Activated CD8-positive, alpha-beta T cell treated with anti-CD3 and anti-CD28 coated beads for 36 hours (primary cell): Measurements from ENCODE around the gene CWC15. TPM values are rescaled to one million over a fixed set of nuclear protein-coding genes. Genes with fewer than 3 reads are reported as not detected.
"Not testable (repeated sequence)": the region's sequence is repeated elsewhere in the genome, so short reads cannot be mapped to it uniquely, and the experiment has no call there.

Experiments
- ATAC-seq: fragments of 200-7000 bp; cut with Tn5 transposase; one replicate; pipeline ENCODE4 v1.10.0; 2021; ENCODE audit warnings: mild to moderate bottlenecking, moderate library complexity
- CTCF ChIA-PET: fragments of 350-600 bp; sonication (Branson Sonifier 250); formaldehyde crosslinking; loops from one replicate; lab custom pipeline; 2021; ENCODE audit warnings: antibody characterized with exemption; lab: Charles Lee
- POLR2A ChIA-PET: fragments of 350-600 bp; sonication (Branson Sonifier 250); formaldehyde crosslinking; loops from one replicate; lab custom pipeline; 2021; ENCODE audit warnings: antibody characterized with exemption; lab: Charles Lee
- DNase-seq: peaks from one replicate; pipeline ENCODE4 v3.0.0-alpha.2; 2020
- H3K27ac Mint-ChIP-seq: one replicate; pipeline ENCODE4 v1.8.0; 2021; ENCODE audit warnings: mild to moderate bottlenecking, mixed read lengths
- H3K27me3 Mint-ChIP-seq: one replicate; pipeline ENCODE4 v1.8.0; 2021; ENCODE audit warnings: mixed read lengths
- H3K36me3 Mint-ChIP-seq: one replicate; pipeline ENCODE4 v1.8.0; 2021; ENCODE audit warnings: low read depth, mixed read lengths
- H3K4me1 Mint-ChIP-seq: one replicate; pipeline ENCODE4 v1.8.0; 2021; ENCODE audit warnings: low read depth, mixed read lengths
- H3K4me3 Mint-ChIP-seq: one replicate; pipeline ENCODE4 v1.8.0; 2021; ENCODE audit warnings: mild to moderate bottlenecking, moderate library complexity, mixed read lengths
- H3K9me3 Mint-ChIP-seq: one replicate; pipeline ENCODE4 v1.8.0; 2021; ENCODE audit warnings: mixed read lengths
- intact Hi-C: fragments of 100-400 bp; cut with micrococcal nuclease; formaldehyde crosslinking; loops from one replicate; pipeline ENCODE4 v1.10.0; 2022
- total RNA-seq, 2 experiments: library from RNA; stranded (reverse); gene quantifications; one replicate each; pipeline ENCODE4 v1.2.3, GENCODE V29; 2021
- TF ChIP-seq, protein P1 (sequence below): fragments of 200-600 bp; IDR thresholded peaks from one replicate; pipeline ENCODE4 v1.8.0; 2022; ENCODE audit warnings: antibody characterized with exemption, mild to moderate bottlenecking

Gene CWC15
- 10 to 100 TPM; 72.5 to 76.4 TPM for total RNA-seq

- intact Hi-C loops = loop anchor here (5.0 kb wide), 1 partner anchor 94 kb away; the partner anchor contains the start of gene SRSF8
- DNase-seq = peak; percentile 97
- peak within 1 kb of the TSS; percentile 87 for H3K4me3 Mint-ChIP-seq
- no peaks in the 10 kb centered on the region for H3K9me3 Mint-ChIP-seq
- peaks cover 29% of the 10 kb centered on the region for H3K4me1 Mint-ChIP-seq
- H3K27me3 Mint-ChIP-seq = no peaks in the 10 kb centered on the region
- POLR2A ChIA-PET = interaction anchor here (0.7 to 1.7 kb wide), 7 partner anchors 9 to 472 kb away, joined by 3 to 12 read pairs (median 4); no protein-coding TSS in a partner anchor
- TF ChIP-seq, protein P1, sequence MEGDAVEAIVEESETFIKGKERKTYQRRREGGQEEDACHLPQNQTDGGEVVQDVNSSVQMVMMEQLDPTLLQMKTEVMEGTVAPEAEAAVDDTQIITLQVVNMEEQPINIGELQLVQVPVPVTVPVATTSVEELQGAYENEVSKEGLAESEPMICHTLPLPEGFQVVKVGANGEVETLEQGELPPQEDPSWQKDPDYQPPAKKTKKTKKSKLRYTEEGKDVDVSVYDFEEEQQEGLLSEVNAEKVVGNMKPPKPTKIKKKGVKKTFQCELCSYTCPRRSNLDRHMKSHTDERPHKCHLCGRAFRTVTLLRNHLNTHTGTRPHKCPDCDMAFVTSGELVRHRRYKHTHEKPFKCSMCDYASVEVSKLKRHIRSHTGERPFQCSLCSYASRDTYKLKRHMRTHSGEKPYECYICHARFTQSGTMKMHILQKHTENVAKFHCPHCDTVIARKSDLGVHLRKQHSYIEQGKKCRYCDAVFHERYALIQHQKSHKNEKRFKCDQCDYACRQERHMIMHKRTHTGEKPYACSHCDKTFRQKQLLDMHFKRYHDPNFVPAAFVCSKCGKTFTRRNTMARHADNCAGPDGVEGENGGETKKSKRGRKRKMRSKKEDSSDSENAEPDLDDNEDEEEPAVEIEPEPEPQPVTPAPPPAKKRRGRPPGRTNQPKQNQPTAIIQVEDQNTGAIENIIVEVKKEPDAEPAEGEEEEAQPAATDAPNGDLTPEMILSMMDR = no peak
- H3K27ac Mint-ChIP-seq = peak within 1 kb of the TSS; percentile 97
- ATAC-seq = peak; percentile 99
- H3K36me3 Mint-ChIP-seq = peaks cover 30% of the 10 kb centered on the region
- CTCF ChIA-PET = interaction anchor here (1.0 to 1.6 kb wide), 3 partner anchors 96 to 187 kb away, joined by 3 to 7 read pairs (median 5); no protein-coding TSS in a partner anchor
Measured at GRCh38 chr11:94973099-94973968, at the start of gene CWC15, which contains the start of gene KDM4D. TSS of gene CWC15 (minus strand) at chr11:94973556. CDS start at chr11:94972185, 1,371 bp downstream. TSS of gene KDM4D (plus strand) at chr11:94973709. CDS start at chr11:94997373, 23,664 bp downstream.

GRCh38 chr11:95021468-95021867 is 48.1 kb upstream of the CWC15 start:
- CTCF ChIA-PET, ATAC-seq, H3K4me3 Mint-ChIP-seq, H3K9me3 Mint-ChIP-seq, H3K27me3 Mint-ChIP-seq, H3K27ac Mint-ChIP-seq, DNase-seq, POLR2A ChIA-PET, H3K36me3 Mint-ChIP-seq, H3K4me1 Mint-ChIP-seq, intact Hi-C loops: not testable (repeated sequence)

- H3K27ac Mint-ChIP-seq = no peak overlapping the region
- no peak for DNase-seq
- POLR2A ChIA-PET = interaction anchor here (0.6 kb wide), 1 partner anchor 184 kb away, joined by 3 read pairs; no protein-coding TSS in a partner anchor
- H3K4me1 Mint-ChIP-seq = no peaks in the 10 kb centered on the region
- peaks cover 4% of the 10 kb centered on the region for H3K27me3 Mint-ChIP-seq
- TF ChIP-seq, protein P1 = no peak
- CTCF ChIA-PET = no interaction called here
- ATAC-seq = no peak
- H3K4me3 Mint-ChIP-seq = no peak overlapping the region
- no peaks in the 10 kb centered on the region for H3K36me3 Mint-ChIP-seq
- H3K9me3 Mint-ChIP-seq = no peaks in the 10 kb centered on the region
- intact Hi-C loops = no loop called here
Measured at GRCh38 chr11:95016139-95016538, 42.8 kb upstream of the CWC15 start.

- no peak for DNase-seq
- intact Hi-C loops = no loop called here
- Mint-ChIP-seq H3K4me1 (no peaks in the 10 kb centered on the region), H3K9me3 (no peaks in the 10 kb centered on the region), H3K27me3 (peaks cover 4% of the 10 kb centered on the region), H3K36me3 (no peaks in the 10 kb centered on the region), H3K27ac (no peak overlapping the region), H3K4me3 (no peak overlapping the region)
- ChIA-PET POLR2A (no interaction called here), CTCF (no interaction called here)
- TF ChIP-seq, protein P1 = no peak
- no peak for ATAC-seq
Measured at GRCh38 chr11:95014184-95014821, 40.9 kb upstream of the CWC15 start.

DNA sequence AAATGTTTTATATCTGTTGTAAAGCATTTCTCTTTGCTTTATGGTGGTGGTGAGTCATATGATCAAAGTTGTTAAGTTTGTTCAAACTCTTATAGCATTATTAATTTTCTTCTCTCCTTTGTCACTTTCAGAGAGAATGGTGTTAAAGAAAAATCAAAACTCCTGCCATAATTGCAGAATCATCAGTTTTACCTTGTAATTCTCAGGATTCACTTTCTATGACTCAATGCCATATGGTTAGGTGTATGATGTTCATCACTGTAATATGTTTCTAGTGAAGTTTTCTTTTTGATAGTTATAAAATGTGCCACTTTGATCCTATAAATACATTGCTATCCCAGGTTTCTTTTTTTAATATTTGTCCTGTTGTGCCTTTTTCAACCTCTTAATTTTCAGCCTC is 38.0 kb upstream of the CWC15 start:
- TF ChIP-seq, protein P1 = no peak
- Mint-ChIP-seq H3K27ac (no peak overlapping the region), H3K4me1 (no peaks in the 10 kb centered on the region), H3K4me3 (no peak overlapping the region), H3K36me3 (no peaks in the 10 kb centered on the region), H3K9me3 (no peaks in the 10 kb centered on the region), H3K27me3 (peaks cover 2% of the 10 kb centered on the region)
- intact Hi-C loops = no loop called here
- DNase-seq = no peak
- ATAC-seq = no peak
- ChIA-PET POLR2A (no interaction called here), CTCF (no interaction called here)
